Endothelial cell of umbilical vein (primary cell): ENCODE data around the gene SCGB2B2. TPM values are rescaled to one million over a fixed set of nuclear protein-coding genes. Genes with fewer than 3 reads are reported as not detected.

ENCODE experiments used
- BruUV-seq: library from RNA; stranded (reverse); fragments of 400-500 nt; replicated peaks from 2 replicates; lab custom pipeline; 2021; lab: Mats Ljungman, UMichigan
- CTCF ChIA-PET: fragments of 300-600, 350-600 bp; sonication (Branson Sonifier 250); formaldehyde crosslinking; loops from one replicate; lab custom pipeline; 2021; ENCODE audit warnings: antibody characterized with exemption, inconsistent platforms; lab: Charles Lee
- POLR2A ChIA-PET: fragments of 300-600, 350-600 bp; sonication (Branson Sonifier 250); formaldehyde crosslinking; loops from one replicate; lab custom pipeline; 2021; ENCODE audit warnings: antibody characterized with exemption, inconsistent platforms; lab: Charles Lee
- DNase-seq: peaks from one replicate; pipeline ENCODE4 v3.0.0-alpha.2; 2011; ENCODE audit warnings: low read depth, low spot score
- FAIRE-seq: peaks from 2 replicates; lab custom pipeline; 2011; peaks lifted over from hg19 to GRCh38; lab: Jason Lieb, UNC
- H2AFZ ChIP-seq: 2 replicates; pipeline ENCODE4 v1.6.0; 2012; ENCODE audit warnings: low read depth, low read length, control low read depth, inconsistent platforms
- H3K27ac ChIP-seq: 2 replicates; pipeline ENCODE4 v1.5.1; 2011; ENCODE audit warnings: low read depth, mild to moderate bottlenecking, control low read depth, low read length, moderate library complexity; ENCODE audit not compliant: insufficient read depth
- H3K27me3 ChIP-seq, 2 experiments: 2 replicates each; pipeline versions ENCODE4 v1.6.0 to v1.6.1; 2011; ENCODE audit warnings: low read length in 2 of 2, mixed read lengths in 1 of 2; ENCODE audit not compliant: control insufficient read depth in 2 of 2, insufficient read depth in 2 of 2
- H3K36me3 ChIP-seq, 2 experiments: 2 replicates in 1 of 2; 3 replicates in 1 of 2; pipeline ENCODE4 v1.5.1; 2011; ENCODE audit warnings: low read length in 2 of 2, mild to moderate bottlenecking in 1 of 2, moderate library complexity in 1 of 2; ENCODE audit not compliant: control insufficient read depth in 2 of 2, insufficient read depth in 2 of 2; ENCODE audit errors: extremely low read depth in 1 of 2
- H3K4me1 ChIP-seq: 3 replicates; pipeline ENCODE4 v1.5.1; 2011; ENCODE audit warnings: mild to moderate bottlenecking, low read length; ENCODE audit not compliant: control insufficient read depth, insufficient read depth; ENCODE audit errors: extremely low read depth
- H3K4me2 ChIP-seq: 2 replicates; pipeline ENCODE4 v1.6.1; 2011; ENCODE audit warnings: low read length, control low read depth, mixed read lengths; ENCODE audit not compliant: insufficient read depth
- H3K4me3 ChIP-seq, 3 experiments: fragments of 200-600 bp in 1 of 3; sonication (generic), shearing (Covaris generic) in 1 of 3; replicated peaks in 1 of 3; 2 replicates each; pipeline ENCODE4 v1.5.1; 2011 to 2016; ENCODE audit warnings: control low read depth in 3 of 3, low read length in 3 of 3, mild to moderate bottlenecking in 2 of 3, inconsistent platforms in 1 of 3, low read depth in 1 of 3, moderate library complexity in 1 of 3; ENCODE audit not compliant: insufficient read depth in 1 of 3
- H3K79me2 ChIP-seq: 2 replicates; pipeline ENCODE4 v1.6.0; 2012; ENCODE audit warnings: low read length, inconsistent platforms; ENCODE audit not compliant: control insufficient read depth, insufficient read depth
- H3K9ac ChIP-seq: replicated peaks from 2 replicates; pipeline ENCODE3; 2011; ENCODE audit warnings: low read length, control low read depth; ENCODE audit not compliant: insufficient read depth; ENCODE audit errors: extremely low read depth
- H3K9me1 ChIP-seq: replicated peaks from 3 replicates; pipeline ENCODE4 v1.6.0; 2011; ENCODE audit warnings: mild to moderate bottlenecking, low read length; ENCODE audit not compliant: control insufficient read depth, insufficient read depth; ENCODE audit errors: extremely low read depth
- H3K9me3 ChIP-seq: replicated peaks from 2 replicates; pipeline ENCODE4 v1.5.1; 2012; ENCODE audit warnings: low read length, inconsistent platforms; ENCODE audit not compliant: control insufficient read depth, insufficient read depth
- H4K20me1 ChIP-seq: replicated peaks from 2 replicates; pipeline ENCODE3; 2011; ENCODE audit warnings: mild to moderate bottlenecking, low read length; ENCODE audit not compliant: control insufficient read depth, insufficient read depth; ENCODE audit errors: extremely low read depth
- CTCF ChIP-seq, 2 donors: IDR thresholded peaks; 1 replicate in 1 of 2; 2 replicates in 1 of 2; pipeline ENCODE4 v1.5.1; 2011; ENCODE audit warnings: low read length in 2 of 2, mild to moderate bottlenecking in 2 of 2, moderate library complexity in 2 of 2, control low read depth in 1 of 2, inconsistent platforms in 1 of 2, low read depth in 1 of 2; ENCODE audit not compliant: insufficient read depth in 1 of 2; ENCODE audit errors: extremely low read depth in 1 of 2
- FOS ChIP-seq: IDR thresholded peaks from 2 replicates; pipeline ENCODE4 v1.6.1; 2011; ENCODE audit warnings: mild to moderate bottlenecking, low read length, moderate library complexity, borderline replicate concordance; ENCODE audit not compliant: insufficient read depth
- GATA2 ChIP-seq: IDR thresholded peaks from 2 replicates; pipeline ENCODE4 v1.7.0; 2011; ENCODE audit warnings: low read depth, mild to moderate bottlenecking, moderate library complexity, mixed read lengths, low read length; ENCODE audit not compliant: insufficient read length, insufficient read depth
- JUN ChIP-seq: IDR thresholded peaks from 2 replicates; pipeline ENCODE4 v1.6.1; 2011; ENCODE audit warnings: borderline replicate concordance, low read depth; ENCODE audit not compliant: insufficient read length, insufficient read depth
- POLR2AphosphoS5 ChIP-seq: IDR thresholded peaks from 2 replicates; pipeline ENCODE4 v1.6.1; 2012; ENCODE audit warnings: low read depth, mild to moderate bottlenecking, control low read depth, low read length, moderate library complexity; ENCODE audit not compliant: insufficient read depth
- dilution Hi-C: fragments of 300-500 bp; cut with MboI; formaldehyde crosslinking; loops from one replicate; pipeline ENCODE4 v1.15.0; 2019; ENCODE audit warnings: low sequenced_read_pairs; ENCODE audit not compliant: extremely low pct_ligation_motif_present
- intact Hi-C: fragments of 100-400 bp; cut with micrococcal nuclease; formaldehyde crosslinking; loops from one replicate; pipeline ENCODE4 v1.10.0; 2022
- polyA plus RNA-seq, 4 experiments: library from polyadenylated mRNA; depleted of rRNA in 3 of 4; stranded (reverse) in 3 of 4; unstranded in 1 of 4; fragments of >200 nt; gene quantifications; 2 replicates each; pipeline versions ENCODE4 v1.2.1 to v1.2.3, GENCODE V29; 2011 to 2012; ENCODE audit warnings: missing spikeins in 1 of 4
- total RNA-seq: library from RNA; stranded (reverse); gene quantifications from 2 replicates; pipeline ENCODE4 v1.2.3, GENCODE V29; 2021

Gene SCGB2B2
- total and polyA plus RNA-seq, 2 donors (not counting 3 experiments of a cell fraction or from before 2014, with no cell fraction given), result 0.07 to 0.49 TPM

GRCh38 chr19:34707661-34708060, 30.7 kb upstream of the SCGB2B2 start:
- no TSS peak for BruUV-seq
- Histone ChIP-seq H4K20me1 (no peaks in the 10 kb centered on the region), H3K79me2 (no peaks in the 10 kb centered on the region), H3K4me1 (no peaks in the 10 kb centered on the region), H3K4me2 (no peak overlapping the region), H3K9ac (no peak overlapping the region), H3K27ac (no peak overlapping the region), H3K27me3 (peaks cover 0 to 3% of the 10 kb centered on the region in 2 experiments), H2AFZ (no peak overlapping the region), H3K4me3 (no peak overlapping the region), H3K9me1 (no peaks in the 10 kb centered on the region), H3K9me3 (no peaks in the 10 kb centered on the region), H3K36me3 (no peaks in the 10 kb centered on the region)
- dilution Hi-C loops, result no loop called here
- FAIRE-seq, result no peak
- no peak for DNase-seq
- ChIA-PET CTCF (no interaction called here), POLR2A (no interaction called here)
- intact Hi-C loops, result no loop called here
- TF ChIP-seq CTCF (IDR thresholded peaks at IDR 0.05; ENCODE audit: extremely low read depth in 1 of 2, insufficient read depth in 1 of 2, low read depth in 1 of 2, low read length in 2 of 2) (no peak), GATA2 (no peak)

GRCh38 chr19:34692549-34692948, 15.6 kb upstream of the SCGB2B2 start:
- peak overlapping the region; percentile 87 for H2AFZ ChIP-seq
- no TSS peak for BruUV-seq
- peak; percentile 31 for DNase-seq

More at GRCh38 chr19:34692549-34692948, 15.6 kb upstream of the SCGB2B2 start:
- Histone ChIP-seq H3K36me3 (no peaks in the 10 kb centered on the region), H3K27ac (no peak overlapping the region), H3K9me3 (no peaks in the 10 kb centered on the region), H3K4me1 (peaks cover 5% of the 10 kb centered on the region), H3K9me1 (no peaks in the 10 kb centered on the region), H3K27me3 (peaks cover 2 to 3% of the 10 kb centered on the region in 2 experiments), H3K79me2 (no peaks in the 10 kb centered on the region), H3K9ac (no peak overlapping the region), H3K4me2 (peak overlapping the region; percentile 30), H3K4me3 (no peak overlapping the region), H4K20me1 (no peaks in the 10 kb centered on the region)
- peak; percentile 59 for FAIRE-seq
- intact Hi-C loops, result no loop called here
- dilution Hi-C loops, result no loop called here
- no peak for TF ChIP-seq CTCF (IDR thresholded peaks at IDR 0.05; ENCODE audit: extremely low read depth in 1 of 2, insufficient read depth in 1 of 2, low read depth in 1 of 2, low read length in 2 of 2)
- TF ChIP-seq FOS, result peak; percentile 22
- TF ChIP-seq JUN, result no peak
- no peak for TF ChIP-seq POLR2AphosphoS5
- TF ChIP-seq GATA2, result peak; percentile 68
- POLR2A ChIA-PET, result no interaction called here
- CTCF ChIA-PET, result no interaction called here
